Measurements from ENCODE around the gene AEBP1. TPM values are rescaled to one million over a fixed set of nuclear protein-coding genes. Genes with fewer than 3 reads are reported as not detected.
"Not testable (repeated sequence)": the region's sequence is repeated elsewhere in the genome, so short reads cannot be mapped to it uniquely, and the experiment has no call there.

The AEBP1 gene
- total and polyA plus RNA-seq, 2 donors (not counting 1 experiment from before 2014, with no cell fraction given), result 44.4 to 133 TPM

DNA sequence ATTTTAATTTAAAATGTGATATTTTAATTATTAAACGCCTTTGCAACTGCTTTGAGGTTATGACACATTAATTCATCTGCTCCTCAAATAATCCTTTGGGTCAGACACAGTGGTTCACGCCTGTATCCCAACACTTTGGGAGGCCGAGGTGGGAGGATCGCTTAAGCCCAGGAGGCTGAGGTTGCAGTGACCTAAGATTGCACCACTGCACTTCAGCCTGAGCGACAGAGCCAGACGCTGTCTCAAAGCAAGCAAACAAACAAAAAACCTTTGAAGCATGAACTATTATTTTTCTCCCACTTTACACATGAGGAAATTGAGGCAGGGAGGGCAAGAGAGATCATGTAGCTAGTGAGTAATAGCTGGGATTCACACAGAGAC is 20.7 kb downstream of the AEBP1 start:
- peaks cover 16% of the 10 kb centered on the region for H3K79me2 ChIP-seq (ENCODE audit: control insufficient read depth, insufficient read depth, low read length)
- H3K9ac ChIP-seq (ENCODE audit: insufficient read depth, low read length), result no peak overlapping the region
- DNase-seq (ENCODE audit: low read depth in 2 of 2), result no peak
- H2AFZ ChIP-seq (ENCODE audit: low read length), result no peak overlapping the region
- H3K4me1 ChIP-seq (ENCODE audit: control insufficient read depth, extremely low read depth, insufficient read depth, low read length), result peaks cover 4% of the 10 kb centered on the region
- H3K27me3 ChIP-seq (ENCODE audit: control insufficient read depth, insufficient read depth, low read length), result no peaks in the 10 kb centered on the region
- no peaks in the 10 kb centered on the region for H3K9me3 ChIP-seq (ENCODE audit: control insufficient read depth, insufficient read depth, low read depth, low read length)
- no peak for TF ChIP-seq EZH2 (IDR thresholded peaks at IDR 0.05; ENCODE audit: low read length, missing control alignments)
- no peak overlapping the region for H3K4me3 ChIP-seq (replicated peaks in 1 of 4; ENCODE audit: control extremely low read depth in 1 of 4, insufficient read depth in 1 of 4, low read depth in 3 of 4, low read length in 4 of 4)
- no peak overlapping the region for H3K4me2 ChIP-seq (ENCODE audit: extremely low read depth, insufficient read depth, low read length)
- no peak overlapping the region for H3K27ac ChIP-seq (ENCODE audit: insufficient read depth, low read length)
- H4K20me1 ChIP-seq (ENCODE audit: control insufficient read depth, extremely low read depth, insufficient read depth, low read length), result no peaks in the 10 kb centered on the region
- peaks cover 8% of the 10 kb centered on the region for H3K36me3 ChIP-seq (ENCODE audit: control insufficient read depth, insufficient read depth, low read length)

DNA sequence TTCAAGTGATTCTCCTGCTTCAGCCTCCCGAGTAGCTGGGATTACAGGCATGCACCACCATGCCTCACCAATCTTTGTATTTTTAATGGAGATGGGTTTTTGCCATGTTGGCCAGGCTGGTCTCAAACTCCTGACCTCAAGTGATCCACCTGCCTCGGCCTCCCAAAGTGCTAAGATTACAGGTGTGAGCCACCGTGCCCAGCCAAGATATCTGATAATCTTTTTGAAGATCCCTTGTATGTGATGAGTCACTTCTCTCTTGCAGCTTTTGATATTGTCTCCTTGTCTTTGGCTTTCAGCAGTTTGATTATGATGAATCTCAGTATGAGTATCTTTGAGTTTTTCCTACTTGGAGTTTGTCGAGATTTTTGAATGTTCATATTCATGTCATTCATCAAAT is 22.4 kb downstream of the AEBP1 start:
- DNase-seq (ENCODE audit: low read depth in 2 of 2); H3K4me3 ChIP-seq (replicated peaks in 1 of 4; ENCODE audit: control extremely low read depth in 1 of 4, insufficient read depth in 1 of 4, low read depth in 3 of 4, low read length in 4 of 4); H3K4me2 ChIP-seq (ENCODE audit: extremely low read depth, insufficient read depth, low read length); H3K9me3 ChIP-seq (ENCODE audit: control insufficient read depth, insufficient read depth, low read depth, low read length); H3K4me1 ChIP-seq (ENCODE audit: control insufficient read depth, extremely low read depth, insufficient read depth, low read length); H3K27me3 ChIP-seq (ENCODE audit: control insufficient read depth, insufficient read depth, low read length); H3K9ac ChIP-seq (ENCODE audit: insufficient read depth, low read length); H4K20me1 ChIP-seq (ENCODE audit: control insufficient read depth, extremely low read depth, insufficient read depth, low read length); H3K27ac ChIP-seq (ENCODE audit: insufficient read depth, low read length); H3K36me3 ChIP-seq (ENCODE audit: control insufficient read depth, insufficient read depth, low read length); H2AFZ ChIP-seq (ENCODE audit: low read length): not testable (repeated sequence)
- H3K79me2 ChIP-seq (ENCODE audit: control insufficient read depth, insufficient read depth, low read length), result peaks cover 11% of the 10 kb centered on the region

DNA sequence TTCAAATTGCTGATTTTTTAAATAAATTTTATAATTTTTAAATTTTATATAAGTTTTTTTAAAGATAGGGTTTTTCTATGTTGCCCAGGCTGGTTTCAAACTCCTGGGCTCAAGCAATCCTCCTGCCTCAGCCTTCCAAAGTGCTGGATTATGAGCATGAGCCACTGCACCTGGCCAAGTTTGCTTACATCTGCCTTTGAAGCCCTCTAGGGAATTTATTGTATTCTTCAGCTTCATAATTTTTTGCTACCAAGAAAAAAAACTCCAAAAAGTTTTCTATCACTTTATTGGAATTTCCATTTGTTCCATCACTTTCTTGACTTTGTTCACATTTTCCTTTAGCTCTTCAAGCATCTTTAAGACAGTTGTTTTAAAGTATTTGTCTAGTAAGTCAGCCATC is 23.0 kb downstream of the AEBP1 start:
- Histone ChIP-seq H2AFZ (ENCODE audit: low read length) (no peak overlapping the region), H3K9ac (ENCODE audit: insufficient read depth, low read length) (no peak overlapping the region), H3K4me2 (ENCODE audit: extremely low read depth, insufficient read depth, low read length) (no peak overlapping the region), H3K79me2 (ENCODE audit: control insufficient read depth, insufficient read depth, low read length) (peaks cover 5% of the 10 kb centered on the region), H4K20me1 (ENCODE audit: control insufficient read depth, extremely low read depth, insufficient read depth, low read length) (no peaks in the 10 kb centered on the region), H3K4me1 (ENCODE audit: control insufficient read depth, extremely low read depth, insufficient read depth, low read length) (peaks cover 4% of the 10 kb centered on the region), H3K36me3 (ENCODE audit: control insufficient read depth, insufficient read depth, low read length) (no peaks in the 10 kb centered on the region), H3K27me3 (ENCODE audit: control insufficient read depth, insufficient read depth, low read length) (no peaks in the 10 kb centered on the region), H3K4me3 (replicated peaks in 1 of 4; ENCODE audit: control extremely low read depth in 1 of 4, insufficient read depth in 1 of 4, low read depth in 3 of 4, low read length in 4 of 4) (no peak overlapping the region), H3K9me3 (ENCODE audit: control insufficient read depth, insufficient read depth, low read depth, low read length) (no peaks in the 10 kb centered on the region), H3K27ac (ENCODE audit: insufficient read depth, low read length) (no peak overlapping the region)
- TF ChIP-seq EZH2 (IDR thresholded peaks at IDR 0.05; ENCODE audit: low read length, missing control alignments), result no peak
- TF ChIP-seq, protein P1, sequence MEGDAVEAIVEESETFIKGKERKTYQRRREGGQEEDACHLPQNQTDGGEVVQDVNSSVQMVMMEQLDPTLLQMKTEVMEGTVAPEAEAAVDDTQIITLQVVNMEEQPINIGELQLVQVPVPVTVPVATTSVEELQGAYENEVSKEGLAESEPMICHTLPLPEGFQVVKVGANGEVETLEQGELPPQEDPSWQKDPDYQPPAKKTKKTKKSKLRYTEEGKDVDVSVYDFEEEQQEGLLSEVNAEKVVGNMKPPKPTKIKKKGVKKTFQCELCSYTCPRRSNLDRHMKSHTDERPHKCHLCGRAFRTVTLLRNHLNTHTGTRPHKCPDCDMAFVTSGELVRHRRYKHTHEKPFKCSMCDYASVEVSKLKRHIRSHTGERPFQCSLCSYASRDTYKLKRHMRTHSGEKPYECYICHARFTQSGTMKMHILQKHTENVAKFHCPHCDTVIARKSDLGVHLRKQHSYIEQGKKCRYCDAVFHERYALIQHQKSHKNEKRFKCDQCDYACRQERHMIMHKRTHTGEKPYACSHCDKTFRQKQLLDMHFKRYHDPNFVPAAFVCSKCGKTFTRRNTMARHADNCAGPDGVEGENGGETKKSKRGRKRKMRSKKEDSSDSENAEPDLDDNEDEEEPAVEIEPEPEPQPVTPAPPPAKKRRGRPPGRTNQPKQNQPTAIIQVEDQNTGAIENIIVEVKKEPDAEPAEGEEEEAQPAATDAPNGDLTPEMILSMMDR (conservative IDR thresholded peaks at IDR 0.05 in 1 of 2, IDR thresholded peaks at IDR 0.05 in 1 of 2; ENCODE audit: low read depth in 1 of 2, low read length in 2 of 2), result no peak
- DNase-seq (ENCODE audit: low read depth in 2 of 2), result no peak

DNA sequence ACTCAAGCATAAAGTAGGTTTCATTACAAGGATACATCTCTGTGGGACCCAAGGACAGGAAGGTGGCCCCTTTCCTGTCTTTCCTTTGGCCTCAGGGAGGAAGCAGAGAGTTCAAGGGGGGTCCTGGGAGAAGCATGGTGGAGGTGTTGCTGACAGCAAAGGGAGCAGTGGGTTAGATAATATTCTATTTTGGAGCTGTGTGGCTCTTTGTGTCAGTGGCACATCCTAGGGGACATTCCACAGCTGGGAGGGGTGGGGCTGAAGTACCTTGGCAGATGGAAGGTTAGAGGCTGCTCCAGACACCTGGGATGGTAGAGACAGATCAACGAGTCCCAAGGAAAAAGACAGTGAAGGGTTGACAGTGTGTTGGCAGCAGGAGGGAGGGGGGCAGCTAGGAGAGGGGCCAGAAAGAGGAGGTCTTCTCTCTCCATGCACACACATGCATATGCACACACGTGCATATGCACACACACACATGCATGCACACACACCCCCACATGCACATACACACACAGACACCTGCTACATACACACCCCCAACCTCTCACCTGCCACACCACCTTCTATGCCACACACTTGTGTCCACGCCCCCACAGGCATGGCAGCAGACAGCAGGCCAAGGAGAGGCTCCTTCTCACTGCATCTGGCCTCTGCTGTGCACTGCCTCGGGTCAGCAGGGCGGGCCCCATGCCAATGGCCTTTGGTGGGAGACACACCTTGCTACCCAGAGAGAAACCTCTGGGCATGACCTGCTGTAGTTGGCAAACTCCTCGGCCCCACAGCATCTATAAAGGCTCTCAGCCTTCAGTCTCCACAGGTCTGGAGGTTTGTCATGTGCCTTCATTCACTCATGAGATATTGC is 24.8 kb downstream of the AEBP1 start:
- Histone ChIP-seq H2AFZ (ENCODE audit: low read length) (no peak overlapping the region), H3K9ac (ENCODE audit: insufficient read depth, low read length) (no peak overlapping the region), H3K9me3 (ENCODE audit: control insufficient read depth, insufficient read depth, low read depth, low read length) (no peaks in the 10 kb centered on the region), H3K4me1 (ENCODE audit: control insufficient read depth, extremely low read depth, insufficient read depth, low read length) (peaks cover 2% of the 10 kb centered on the region), H3K27me3 (ENCODE audit: control insufficient read depth, insufficient read depth, low read length) (no peaks in the 10 kb centered on the region), H3K4me2 (ENCODE audit: extremely low read depth, insufficient read depth, low read length) (no peak overlapping the region), H3K79me2 (ENCODE audit: control insufficient read depth, insufficient read depth, low read length) (no peaks in the 10 kb centered on the region), H4K20me1 (ENCODE audit: control insufficient read depth, extremely low read depth, insufficient read depth, low read length) (no peaks in the 10 kb centered on the region), H3K27ac (ENCODE audit: insufficient read depth, low read length) (no peak overlapping the region), H3K36me3 (ENCODE audit: control insufficient read depth, insufficient read depth, low read length) (no peaks in the 10 kb centered on the region), H3K4me3 (replicated peaks in 1 of 4; ENCODE audit: control extremely low read depth in 1 of 4, insufficient read depth in 1 of 4, low read depth in 3 of 4, low read length in 4 of 4) (no peak overlapping the region)
- DNase-seq (ENCODE audit: low read depth in 2 of 2), result no peak
- no peak for TF ChIP-seq EZH2 (IDR thresholded peaks at IDR 0.05; ENCODE audit: low read length, missing control alignments)
- TF ChIP-seq, protein P1 (conservative IDR thresholded peaks at IDR 0.05 in 1 of 2, IDR thresholded peaks at IDR 0.05 in 1 of 2; ENCODE audit: low read depth in 1 of 2, low read length in 2 of 2), result no peak

Measured in fibroblast of lung (primary cell).